Suprapubic skin (tissue), 4 donors: ENCODE measurements around the gene RNF41. TPM values are rescaled to one million over a fixed set of nuclear protein-coding genes. Genes with fewer than 3 reads are reported as not detected.

Source experiments
- DNase-seq, 2 donors: peaks; one replicate each; pipeline ENCODE4 v3.0.0-alpha.2; 2019; ENCODE audit warnings: low spot score in 2 of 2
- H3K27ac ChIP-seq: fragments of 200-600 bp; sonication (generic); one replicate; pipeline ENCODE4 v1.5.1; 2019
- H3K27me3 ChIP-seq: fragments of 200-600 bp; sonication (generic); one replicate; pipeline ENCODE4 v1.5.1; 2019
- H3K36me3 ChIP-seq: fragments of 200-600 bp; sonication (generic); one replicate; pipeline ENCODE4 v1.5.1; 2019
- H3K4me1 ChIP-seq: fragments of 200-600 bp; sonication (generic); one replicate; pipeline ENCODE4 v1.5.1; 2019
- H3K4me3 ChIP-seq: fragments of 200-600 bp; sonication (generic); one replicate; pipeline ENCODE4 v1.5.1; 2019; ENCODE audit warnings: mild to moderate bottlenecking
- H3K9me3 ChIP-seq: fragments of 200-600 bp; sonication (generic); one replicate; pipeline ENCODE4 v1.5.1; 2019
- CTCF ChIP-seq, 2 donors: fragments of 200-600 bp in 1 of 2; fragments of 450-650 bp in 1 of 2; sonication (generic) in 1 of 2; IDR thresholded peaks; one replicate each; pipeline ENCODE4 v1.5.1; 2016 to 2019; ENCODE audit warnings: antibody characterized with exemption in 2 of 2, mild to moderate bottlenecking in 1 of 2, moderate library complexity in 1 of 2
- EP300 ChIP-seq: sonication (generic); formaldehyde crosslinking; IDR thresholded peaks from one replicate; pipeline ENCODE4 v1.6.1; 2017; ENCODE audit warnings: antibody characterized with exemption
- POLR2A ChIP-seq, 2 donors: fragments of 450-650 bp; IDR thresholded peaks; one replicate each; pipeline ENCODE4 v1.6.1; 2017; ENCODE audit warnings: antibody characterized with exemption in 2 of 2, mild to moderate bottlenecking in 2 of 2, moderate library complexity in 2 of 2
- POLR2AphosphoS5 ChIP-seq, 3 donors: sonication (generic); formaldehyde crosslinking; IDR thresholded peaks; one replicate each; pipeline ENCODE4 v1.6.1; 2017; ENCODE audit warnings: antibody characterized with exemption in 3 of 3
- WGBS: methylation state at CpG from one replicate; pipeline ENCODE4 v1.1.5; 2018; 5-methylcytosine and 5-hydroxymethylcytosine counted together
- total RNA-seq, 4 donors: library from RNA; depleted of rRNA; stranded (reverse); fragments of >200 nt; gene quantifications; one replicate each; pipeline ENCODE4 v1.1.0, GENCODE V29; 2016

Gene RNF41
- total RNA-seq, 4 donors from 2014 or later, result 28.4 to 60.6 (median 35.8) TPM

DNA sequence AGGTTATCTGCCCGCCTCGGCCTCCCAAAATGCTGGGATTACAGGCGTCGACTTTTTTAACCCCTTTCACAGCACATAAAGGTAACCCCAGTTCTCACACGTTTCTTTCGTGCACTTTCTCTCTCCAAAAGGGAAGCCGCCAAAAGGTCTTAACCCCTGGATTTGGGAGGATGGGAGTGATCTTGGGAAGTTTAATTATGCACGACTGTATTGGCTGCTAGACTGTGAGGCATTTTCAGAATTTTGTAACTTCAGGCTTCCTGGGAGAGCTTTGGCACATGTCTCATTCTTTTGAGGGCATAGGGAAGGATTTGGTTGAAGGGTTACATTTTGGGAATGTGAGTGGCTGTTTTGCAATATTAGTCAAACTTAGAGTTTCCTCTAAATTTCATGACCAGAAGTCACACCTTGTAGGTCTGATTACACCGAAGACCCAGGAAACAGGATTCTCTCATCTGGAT lies 31.0 kb downstream of the RNF41 start:
- Histone ChIP-seq H3K27me3 (no peaks in the 10 kb centered on the region), H3K4me1 (peaks cover 29% of the 10 kb centered on the region), H3K36me3 (peaks cover 11% of the 10 kb centered on the region), H3K9me3 (no peaks in the 10 kb centered on the region), H3K4me3 (peak overlapping the region; percentile 88), H3K27ac (peak overlapping the region; percentile 91)
- 20% methylated on average over 9 of the region's 9 CpGs for WGBS
- TF ChIP-seq CTCF (IDR thresholded peaks at IDR 0.05) (no peak), POLR2AphosphoS5 (IDR thresholded peaks at IDR 0.05) (no peak), POLR2A (IDR thresholded peaks at IDR 0.05) (no peak), EP300 (no peak)
- DNase-seq, result no peak

DNA sequence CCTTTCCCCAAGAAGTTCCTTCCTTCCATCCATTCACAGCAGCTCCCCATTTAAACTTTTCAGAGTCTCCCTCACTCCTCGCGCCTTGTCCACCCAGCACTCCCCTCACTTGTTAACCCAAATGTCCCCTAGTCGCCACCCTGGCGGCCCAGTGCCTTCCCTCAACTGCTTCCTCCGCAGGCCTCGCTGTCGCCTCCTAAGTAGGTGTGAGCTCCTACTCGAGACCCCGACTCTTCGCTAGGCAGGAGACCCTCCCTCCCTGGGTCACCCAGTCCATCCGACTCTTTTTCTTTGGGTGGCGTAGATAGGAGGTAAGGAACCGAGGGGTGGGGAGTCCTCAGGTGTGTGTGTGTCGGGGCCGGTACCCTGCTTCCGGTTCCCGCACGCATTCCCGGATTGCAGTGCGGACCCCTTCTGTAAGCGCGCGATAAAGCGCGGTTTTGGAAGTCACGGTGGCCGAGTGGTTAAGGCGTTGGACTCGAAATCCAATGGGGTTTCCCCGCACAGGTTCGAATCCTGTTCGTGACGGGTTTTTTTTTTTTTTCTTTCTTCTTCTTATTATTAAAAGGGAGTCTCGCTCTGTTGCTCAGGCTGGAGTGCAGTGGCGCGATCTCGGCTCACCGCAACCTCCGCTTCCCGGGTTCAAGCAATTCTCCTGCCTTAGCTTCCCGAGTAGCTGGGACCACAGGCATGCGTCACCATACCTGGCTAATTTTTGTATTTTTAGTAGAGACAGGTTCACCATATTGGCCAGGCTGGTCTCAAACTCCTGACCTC lies 31.6 kb downstream of the RNF41 start:
- Histone ChIP-seq H3K9me3 (no peaks in the 10 kb centered on the region), H3K4me3 (peak overlapping the region; percentile 88), H3K27me3 (no peaks in the 10 kb centered on the region), H3K27ac (peak overlapping the region; percentile 91), H3K36me3 (peaks cover 17% of the 10 kb centered on the region), H3K4me1 (peaks cover 29% of the 10 kb centered on the region)
- TF ChIP-seq POLR2A (IDR thresholded peaks at IDR 0.05) (no peak), EP300 (no peak), CTCF (IDR thresholded peaks at IDR 0.05) (no peak), POLR2AphosphoS5 (IDR thresholded peaks at IDR 0.05) (peak in 2 of 3 donors; percentile 31 to 68)
- under 1% methylated on average over 42 of the region's 42 CpGs for WGBS
- DNase-seq, result peak; percentile 87 to 88

DNA sequence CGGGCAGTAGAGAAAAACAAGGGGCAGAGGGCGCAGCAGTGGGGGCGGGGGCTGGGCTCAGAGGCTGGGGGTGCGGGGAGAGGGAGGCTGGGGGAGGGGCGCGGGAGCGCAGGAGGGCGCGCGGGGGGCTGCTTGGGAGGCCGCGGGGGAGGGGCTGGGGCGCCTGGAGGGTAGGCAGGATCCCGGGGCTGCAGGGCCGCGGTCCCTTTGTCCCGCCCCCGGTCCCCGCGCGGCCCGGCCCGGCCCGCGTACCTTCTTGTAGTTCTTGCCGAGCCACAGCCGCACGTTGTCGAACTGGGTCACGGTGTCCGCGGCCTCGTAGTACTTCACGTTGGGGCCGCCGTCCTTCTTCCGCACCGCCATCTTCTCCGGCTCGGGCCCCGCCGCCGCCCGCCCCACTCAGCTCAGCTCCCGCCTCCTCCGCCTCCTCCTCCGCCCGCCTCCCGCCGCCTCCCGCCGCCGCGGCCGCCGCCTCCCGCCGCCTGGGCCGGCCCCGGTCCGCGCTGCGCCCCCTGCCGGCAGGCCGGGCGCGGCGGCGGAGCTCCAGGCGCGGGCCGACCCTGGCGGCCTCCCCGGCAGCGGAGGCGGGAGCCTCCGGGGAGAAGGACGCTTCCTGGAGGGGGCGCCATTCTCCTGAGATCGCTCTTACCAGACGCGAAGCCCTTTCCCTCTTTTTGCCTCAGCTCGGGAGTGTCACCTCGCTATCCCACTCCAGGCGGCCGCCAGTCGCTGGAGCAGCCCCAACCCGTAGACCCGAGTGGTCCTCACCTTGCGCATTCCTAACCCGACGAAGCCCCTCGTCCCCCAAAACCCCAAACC lies 32.4 kb downstream of the RNF41 start, which contains the start of gene SMARCC2:
Gene SMARCC2, minus strand, starts transcription at position 385 of the 819 bp plus-strand sequence. Its CDS starts 22 bp downstream, at position 363.
- Histone ChIP-seq H3K9me3 (no peaks in the 10 kb centered on the region), H3K27me3 (no peaks in the 10 kb centered on the region), H3K36me3 (peaks cover 25% of the 10 kb centered on the region), H3K27ac (peak within 1 kb of the TSS; percentile 91), H3K4me1 (peaks cover 29% of the 10 kb centered on the region), H3K4me3 (peak within 1 kb of the TSS; percentile 88)
- DNase-seq, result peak; percentile 92 to 93
- peak in 1 of 2 donors; percentile 20 for TF ChIP-seq POLR2A (IDR thresholded peaks at IDR 0.05)
- TF ChIP-seq EP300, result no peak
- peak; percentile 72 to 81 for TF ChIP-seq CTCF (IDR thresholded peaks at IDR 0.05)
- peak in 1 of 3 donors; percentile 27 for TF ChIP-seq POLR2AphosphoS5 (IDR thresholded peaks at IDR 0.05)
- WGBS, result 3% methylated on average over 17 of the region's 93 CpGs

DNA sequence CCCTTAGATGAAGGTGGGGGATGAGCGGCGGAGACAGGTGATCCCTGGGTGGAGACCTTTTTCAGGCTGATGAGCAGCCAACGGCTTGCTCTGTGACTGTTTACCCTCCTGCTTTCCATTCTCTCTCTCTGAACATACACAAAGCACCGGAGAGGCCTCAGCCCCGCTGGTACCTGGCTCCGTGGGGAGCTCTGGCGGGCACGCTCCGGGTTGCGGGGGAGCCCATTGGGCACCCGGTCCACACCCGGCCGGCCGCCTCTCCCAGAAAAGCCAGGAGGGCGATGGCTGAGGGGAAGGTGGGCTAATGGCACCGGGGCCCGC lies 33.0 kb downstream of the RNF41 start:
- Histone ChIP-seq H3K9me3 (no peaks in the 10 kb centered on the region), H3K4me3 (peak overlapping the region; percentile 88), H3K36me3 (peaks cover 31% of the 10 kb centered on the region), H3K27me3 (no peaks in the 10 kb centered on the region), H3K27ac (peak overlapping the region; percentile 91), H3K4me1 (peaks cover 29% of the 10 kb centered on the region)
- WGBS, result 16% methylated on average over 5 of the region's 17 CpGs
- TF ChIP-seq CTCF (IDR thresholded peaks at IDR 0.05) (no peak), EP300 (no peak), POLR2AphosphoS5 (IDR thresholded peaks at IDR 0.05) (no peak), POLR2A (IDR thresholded peaks at IDR 0.05) (no peak)
- DNase-seq, result no peak
